GM18861 (cell line): ENCODE measurements around the gene PNPLA6.
"Not testable (repeated sequence)": the region's sequence is repeated elsewhere in the genome, so short reads cannot be mapped to it uniquely, and the experiment has no call there.

Experiments used
- ATAC-seq: cut with Tn5 transposase; IDR thresholded peaks from one replicate; pipeline ENCODE4 v1.9.1; 2021; ENCODE audit not compliant: unreplicated experiment

PNPLA6 gene

GRCh38 chr19:7529610-7530490, 5.7 kb upstream of the PNPLA6 start:
- ATAC-seq = no peak

- ATAC-seq = no peak
Measured at GRCh38 chr19:7533281-7533885, 2.1 kb upstream of the PNPLA6 start.

GRCh38 chr19:7533925-7534480, 1.5 kb upstream of the PNPLA6 start:
- no peak for ATAC-seq

GRCh38 chr19:7534531-7535046, 928 bp upstream of the PNPLA6 start:
- no peak for ATAC-seq

GRCh38 chr19:7535998-7536695, 630 bp downstream of the PNPLA6 start:
- no peak for ATAC-seq

GRCh38 chr19:7538990-7539389, 3.5 kb downstream of the PNPLA6 start:
- not testable (repeated sequence) for ATAC-seq

GRCh38 chr19:7539827-7540425, 4.4 kb downstream of the PNPLA6 start:
- no peak for ATAC-seq

- no peak for ATAC-seq
Measured at GRCh38 chr19:7540761-7541474, 5.4 kb downstream of the PNPLA6 start.

- no peak for ATAC-seq
Measured at GRCh38 chr19:7541475-7541824, 5.9 kb downstream of the PNPLA6 start.

GRCh38 chr19:7541828-7542443, 6.4 kb downstream of the PNPLA6 start:
- no peak for ATAC-seq

GRCh38 chr19:7542556-7543348, 7.2 kb downstream of the PNPLA6 start:
- ATAC-seq = no peak

GRCh38 chr19:7544626-7545025, 9.1 kb downstream of the PNPLA6 start:
- no peak for ATAC-seq

GRCh38 chr19:7545300-7545699, 9.8 kb downstream of the PNPLA6 start:
- ATAC-seq = no peak

GRCh38 chr19:7545904-7546303, 10.4 kb downstream of the PNPLA6 start:
- no peak for ATAC-seq

GRCh38 chr19:7547159-7547558, 11.6 kb downstream of the PNPLA6 start:
- no peak for ATAC-seq

- no peak for ATAC-seq
Measured at GRCh38 chr19:7549429-7550148, 14.1 kb downstream of the PNPLA6 start.

- ATAC-seq = no peak
Measured at GRCh38 chr19:7550169-7550770, 14.8 kb downstream of the PNPLA6 start.
